ENCODE results near the gene CCM2. TPM values are rescaled to one million over a fixed set of nuclear protein-coding genes. Genes with fewer than 3 reads are reported as not detected.

Gene CCM2
- total and polyA plus RNA-seq, 2 of the 8 experiments (the other 6 are each of a cell fraction or from before 2014, with no cell fraction given) = 31.6 to 41.2 TPM

- FAIRE-seq (no peak), DNase-seq (ENCODE audit: low read depth in 1 of 2, low spot score in 2 of 2) (no peak)
- Histone ChIP-seq H2BK12ac (ENCODE audit: low read depth, low read length) (no peak overlapping the region), H3K9ac (replicated peaks in 1 of 4; ENCODE audit: extremely low read depth in 1 of 4, low read depth in 3 of 4, low read length in 3 of 4) (no peak overlapping the region), H4K91ac (replicated peaks; ENCODE audit: insufficient read length, low read length) (no peak overlapping the region), H4K20me1 (replicated peaks in 1 of 2; ENCODE audit: control insufficient read depth in 1 of 2, insufficient read depth in 2 of 2, low read length in 2 of 2) (peaks cover 3 to 4% of the 10 kb centered on the region in 2 experiments), H4K5ac (ENCODE audit: insufficient read length, low read depth, low read length) (no peak overlapping the region), H3K27me3 (replicated peaks in 1 of 4; ENCODE audit: control insufficient read depth in 3 of 4, extremely low read depth in 1 of 4, insufficient read depth in 3 of 4, low read length in 3 of 4) (no peaks in the 10 kb centered on the region), H3K18ac (ENCODE audit: extremely low read depth, low read length) (no peak overlapping the region), H3K27ac (ENCODE audit: low read depth, low read length) (no peak overlapping the region), H4K8ac (ENCODE audit: extremely low read depth, insufficient read depth, low read length) (no peak overlapping the region), H3K23me2 (ENCODE audit: low read depth, low read length) (no peaks in the 10 kb centered on the region), H3K23ac (ENCODE audit: insufficient read length) (no peak overlapping the region), H3K79me2 (ENCODE audit: control insufficient read depth in 1 of 2, insufficient read depth in 2 of 2, low read length in 2 of 2) (peaks cover 0 to 27% of the 10 kb centered on the region in 2 experiments; a peak in 2 of 4 replicates), H3K79me1 (ENCODE audit: low read depth, low read length) (no peaks in the 10 kb centered on the region; the same call in none of the 2 replicates), H3K9me3 (ENCODE audit: insufficient read depth in 2 of 2, low read depth in 1 of 2, low read length in 1 of 2) (no peaks in the 10 kb centered on the region), H3K4me1 (replicated peaks in 1 of 4; ENCODE audit: control insufficient read depth in 3 of 4, insufficient read depth in 4 of 4, low read length in 3 of 4) (peaks cover 0 to 5% (median 0%) of the 10 kb centered on the region in 4 experiments; a peak in 1 of 7 replicates), H2BK15ac (ENCODE audit: low read length) (no peak overlapping the region), H3K4me3 (ENCODE audit: extremely low read depth in 1 of 4, insufficient read depth in 2 of 4, low read depth in 3 of 4, low read length in 4 of 4) (no peak overlapping the region), H3K14ac (ENCODE audit: insufficient read length) (no peak overlapping the region), H3K4ac (replicated peaks; ENCODE audit: insufficient read length, low read depth, low read length) (no peak overlapping the region), H2BK20ac (ENCODE audit: low read length) (no peak overlapping the region), H2AK5ac (ENCODE audit: low read depth, low read length) (no peak overlapping the region), H3K56ac (replicated peaks; ENCODE audit: insufficient read length, low read depth, low read length) (no peak overlapping the region), H2BK120ac (replicated peaks; ENCODE audit: low read depth, low read length) (no peak overlapping the region), H2AFZ (ENCODE audit: low read length) (no peak overlapping the region), H2BK5ac (ENCODE audit: low read depth, low read length) (peak overlapping the region; percentile 36; the same call in 1 of the 2 replicates), H3K4me2 (ENCODE audit: insufficient read depth in 1 of 2, low read depth in 2 of 2, low read length in 2 of 2) (no peak overlapping the region), H3K36me3 (ENCODE audit: control insufficient read depth in 2 of 4, insufficient read depth in 4 of 4, low read length in 3 of 4) (no peaks in the 10 kb centered on the region; a peak in 1 of 8 replicates)
- 81% methylated on average over 4 of the region's 4 CpGs; no CpG with 5 or more reads in 1 of the 2 experiments for WGBS, 2 experiments (ENCODE audit: extremely low coverage in 1 of 2, insufficient coverage in 1 of 2, insufficient read length in 1 of 2, insufficient replicate concordance in 2 of 2, low coverage in 1 of 2, low lambda C conversion rate in 2 of 2, missing lambda C conversion rate in 1 of 2)
- TF ChIP-seq ASH2L (IDR thresholded peaks at IDR 0.05; ENCODE audit: low read length) = no peak
- no peak for TF ChIP-seq RBBP5 (IDR thresholded peaks at IDR 0.05; ENCODE audit: borderline replicate concordance, low read depth, low read length)
- TF ChIP-seq, protein P1, sequence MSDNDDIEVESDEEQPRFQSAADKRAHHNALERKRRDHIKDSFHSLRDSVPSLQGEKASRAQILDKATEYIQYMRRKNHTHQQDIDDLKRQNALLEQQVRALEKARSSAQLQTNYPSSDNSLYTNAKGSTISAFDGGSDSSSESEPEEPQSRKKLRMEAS (IDR thresholded peaks at IDR 0.05) = no peak
- no peak for TF ChIP-seq JUN (IDR thresholded peaks at IDR 0.05; ENCODE audit: low read depth, low read length)
- POLR2A ChIA-PET (ENCODE audit: partially characterized antibody) = interaction anchor here (0.9 to 1.4 kb wide), 3 partner anchors 8 to 52 kb away, joined by 3 to 5 read pairs (median 3); no protein-coding TSS in a partner anchor
- CTCF ChIA-PET (ENCODE audit: partially characterized antibody) = interaction anchor here (0.8 to 1.3 kb wide), 2 partner anchors 17 to 38 kb away, joined by 3 read pairs; no protein-coding TSS in a partner anchor
These were observed 33.9 kb downstream of the CCM2 start for GRCh38 chr7:45033931-45034290.

Measured in H1 (cell line).